ENCODE data around the gene KLK8. TPM values are rescaled to one million over a fixed set of nuclear protein-coding genes. Genes with fewer than 3 reads are reported as not detected.

The KLK8 gene
- total and polyA plus RNA-seq, 2 donors (not counting 1 experiment from before 2014, with no cell fraction given) = not detected

DNA sequence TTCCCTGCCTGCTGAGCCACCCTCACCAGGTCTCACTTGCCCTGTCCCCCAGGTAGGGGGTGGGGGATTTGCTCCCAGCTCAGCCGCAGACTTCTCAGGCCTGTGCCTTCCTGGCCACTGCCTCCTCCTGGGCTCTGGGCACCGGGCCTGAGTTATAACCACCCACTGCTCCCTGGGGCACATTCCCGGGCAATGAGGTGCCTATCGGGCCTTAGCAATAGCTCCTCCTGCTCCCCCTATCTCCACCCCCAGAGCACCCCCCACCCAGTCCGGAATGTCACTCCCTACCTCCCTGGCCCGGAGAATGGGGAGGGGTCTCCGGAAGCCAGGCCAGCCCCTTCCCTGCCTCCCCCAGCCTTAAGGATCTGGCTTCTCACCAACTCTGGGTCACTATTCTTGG, 48.5 kb downstream of the KLK8 start, which contains the start of gene KLK5:
TSS of gene KLK5 (minus strand) at position 129 of the 400 bp plus-strand sequence. CDS start 381 bp downstream, outside the sequence.
- no peak within 1 kb of the TSS for H3K4me2 ChIP-seq (replicated peaks; ENCODE audit: low read depth, low read length, poor library complexity, severe bottlenecking)

GRCh38 chr19:50949861-50950260, 51.5 kb downstream of the KLK8 start:
- no peaks in the 10 kb centered on the region for H3K4me1 ChIP-seq (ENCODE audit: control insufficient read depth in 2 of 2, insufficient read depth in 2 of 2, low read length in 2 of 2)
- no peaks in the 10 kb centered on the region for H3K27me3 ChIP-seq (replicated peaks in 1 of 4; ENCODE audit: control extremely low read depth in 1 of 4, control insufficient read depth in 3 of 4, insufficient read depth in 4 of 4, low read length in 3 of 4)
- H3K9ac ChIP-seq (ENCODE audit: low read length) = no peak overlapping the region
- H3K4me3 ChIP-seq (ENCODE audit: control extremely low read depth in 1 of 5, extremely low read depth in 1 of 5, insufficient read depth in 1 of 5, low read depth in 2 of 5, low read length in 4 of 5) = no peak overlapping the region
- ATAC-seq (ENCODE audit: low read depth) (no peak), DNase-seq (no peak)
- no peak overlapping the region for H3K27ac ChIP-seq (ENCODE audit: low read length in 2 of 2)
- no peaks in the 10 kb centered on the region for H3K4me1 Mint-ChIP-seq
- no peak overlapping the region for H2AFZ ChIP-seq (ENCODE audit: insufficient read depth, low read depth, low read length, poor library complexity, severe bottlenecking)
- H3K27me3 Mint-ChIP-seq = peaks cover 37% of the 10 kb centered on the region
- no peaks in the 10 kb centered on the region for H4K20me1 ChIP-seq (ENCODE audit: control insufficient read depth, insufficient read depth, low read length, poor library complexity, severe bottlenecking)
- no peak overlapping the region for H3K27ac Mint-ChIP-seq
- CTCF ChIA-PET = no interaction called here
- H3K36me3 ChIP-seq (replicated peaks in 1 of 2; ENCODE audit: control extremely low read depth in 1 of 2, control insufficient read depth in 1 of 2, extremely low read depth in 1 of 2, insufficient read depth in 2 of 2, low read length in 1 of 2) = no peaks in the 10 kb centered on the region
- H3K79me2 ChIP-seq (ENCODE audit: control insufficient read depth, insufficient read depth, low read length) = no peaks in the 10 kb centered on the region
- no peak for TF ChIP-seq EZH2 (IDR thresholded peaks at IDR 0.05; ENCODE audit: borderline replicate concordance, insufficient read depth, low read depth, low read length, poor library complexity, severe bottlenecking)
- no peak for TF ChIP-seq CTCF (IDR thresholded peaks at IDR 0.05)
- no peak overlapping the region for H3K4me2 ChIP-seq (replicated peaks; ENCODE audit: low read depth, low read length, poor library complexity, severe bottlenecking)
- POLR2A ChIA-PET = no interaction called here
- 57% methylated on average over 19 of the region's 19 CpGs for WGBS (ENCODE audit: insufficient coverage)
- H3K4me3 Mint-ChIP-seq = no peak overlapping the region
- intact Hi-C loops (cut with micrococcal nuclease) = no loop called here
- H3K9me3 ChIP-seq (ENCODE audit: control extremely low read depth in 1 of 3, control insufficient read depth in 2 of 3, insufficient read depth in 1 of 3, low read length in 2 of 3) = peaks cover 0 to 15% (median 0%) of the 10 kb centered on the region in 3 donors
- H3K9me3 Mint-ChIP-seq (ENCODE audit: insufficient read depth) = no peaks in the 10 kb centered on the region

More for the DNA sequence above, 48.5 kb downstream of the KLK8 start, which contains the start of gene KLK5:
- Histone ChIP-seq H3K27me3 (replicated peaks in 1 of 4; ENCODE audit: control extremely low read depth in 1 of 4, control insufficient read depth in 3 of 4, insufficient read depth in 4 of 4, low read length in 3 of 4) (peaks cover 0 to 2% (median 0%) of the 10 kb centered on the region in 4 experiments), H3K36me3 (replicated peaks in 1 of 2; ENCODE audit: control extremely low read depth in 1 of 2, control insufficient read depth in 1 of 2, extremely low read depth in 1 of 2, insufficient read depth in 2 of 2, low read length in 1 of 2) (no peaks in the 10 kb centered on the region), H2AFZ (ENCODE audit: insufficient read depth, low read depth, low read length, poor library complexity, severe bottlenecking) (no peak within 1 kb of the TSS), H3K4me3 (ENCODE audit: control extremely low read depth in 1 of 5, extremely low read depth in 1 of 5, insufficient read depth in 1 of 5, low read depth in 2 of 5, low read length in 4 of 5) (no peak within 1 kb of the TSS), H3K9ac (ENCODE audit: low read length) (no peak within 1 kb of the TSS), H4K20me1 (ENCODE audit: control insufficient read depth, insufficient read depth, low read length, poor library complexity, severe bottlenecking) (no peaks in the 10 kb centered on the region), H3K4me1 (ENCODE audit: control insufficient read depth in 2 of 2, insufficient read depth in 2 of 2, low read length in 2 of 2) (no peaks in the 10 kb centered on the region), H3K79me2 (ENCODE audit: control insufficient read depth, insufficient read depth, low read length) (no peaks in the 10 kb centered on the region), H3K27ac (ENCODE audit: low read length in 2 of 2) (no peak within 1 kb of the TSS), H3K9me3 (ENCODE audit: control extremely low read depth in 1 of 3, control insufficient read depth in 2 of 3, insufficient read depth in 1 of 3, low read length in 2 of 3) (peaks cover 0 to 15% (median 0%) of the 10 kb centered on the region in 3 donors)
- Mint-ChIP-seq H3K27me3 (peaks cover 38% of the 10 kb centered on the region), H3K27ac (no peak within 1 kb of the TSS), H3K4me1 (no peaks in the 10 kb centered on the region), H3K9me3 (ENCODE audit: insufficient read depth) (no peaks in the 10 kb centered on the region), H3K4me3 (no peak within 1 kb of the TSS)
- POLR2A ChIA-PET = no interaction called here
- TF ChIP-seq EZH2 (IDR thresholded peaks at IDR 0.05; ENCODE audit: borderline replicate concordance, insufficient read depth, low read depth, low read length, poor library complexity, severe bottlenecking) (no peak), CTCF (IDR thresholded peaks at IDR 0.05) (no peak)
- DNase-seq (no peak), ATAC-seq (ENCODE audit: low read depth) (no peak)
- 37% methylated on average over 6 of the region's 7 CpGs for WGBS (ENCODE audit: insufficient coverage)
- CTCF ChIA-PET = no interaction called here
- intact Hi-C loops (cut with micrococcal nuclease) = no loop called here
